LNCAP (cell line): Measurements from ENCODE around the gene RAB37.

Experiments
- CTCF ChIP-seq: fragments of 450-650 bp; IDR thresholded peaks from 2 replicates; pipeline ENCODE4 v1.5.1; 2017; ENCODE audit warnings: mild to moderate bottlenecking

The RAB37 gene

GRCh38 chr17:74746376-74746775 lies 9.3 kb downstream of the RAB37 start:
- TF ChIP-seq CTCF: no peak

GRCh38 chr17:74746922-74747321 lies 9.9 kb downstream of the RAB37 start:
- no peak for TF ChIP-seq CTCF

- no peak for TF ChIP-seq CTCF
Measured at GRCh38 chr17:74748279-74748528, 11.1 kb downstream of the RAB37 start.

GRCh38 chr17:74748529-74749278 lies 11.6 kb downstream of the RAB37 start, which contains the start of gene NHERF1:
NHERF1 (plus strand) TSS chr17:74748628; CDS start chr17:74748847, 219 bp downstream.
- peak; percentile 30; the same call in 1 of the 2 replicates for TF ChIP-seq CTCF

GRCh38 chr17:74749279-74750038 lies 12.4 kb downstream of the RAB37 start:
- no peak for TF ChIP-seq CTCF

- TF ChIP-seq CTCF: no peak
Measured at GRCh38 chr17:74750039-74750326, 12.9 kb downstream of the RAB37 start.

- TF ChIP-seq CTCF: no peak
Measured at GRCh38 chr17:74750327-74751069, 13.4 kb downstream of the RAB37 start.
